HepG2 (cell line): ENCODE data around the gene THADA. TPM values are rescaled to one million over a fixed set of nuclear protein-coding genes. Genes with fewer than 3 reads are reported as not detected.

Experiments
- ATAC-seq: fragments of 200-7000 bp; cut with Tn5 transposase; 3 replicates; pipeline ENCODE4 v1.9.1; 2020; ENCODE audit warnings: mild to moderate bottlenecking, moderate library complexity
- BruUV-seq: library from RNA; stranded (reverse); fragments of 400-500 nt; replicated peaks from 2 replicates; lab custom pipeline; 2021; lab: Mats Ljungman, UMichigan
- CTCF ChIA-PET: fragments of 300-600 bp; formaldehyde crosslinking; extraction: SDS; loops from one replicate; lab custom pipeline; 2021; ENCODE audit warnings: low total read pairs, inconsistent platforms, low intra/inter-chr PET ratio; lab: Yijun Ruan, JAX
- POLR2A ChIA-PET: fragments of 350-600 bp; sonication (Branson Sonifier 250); formaldehyde crosslinking; loops from one replicate; lab custom pipeline; 2020; ENCODE audit warnings: antibody characterized with exemption, inconsistent platforms; lab: Yijun Ruan, JAX
- DNase-seq: peaks from one replicate; pipeline ENCODE4 v3.0.0-alpha.2; 2015; ENCODE audit warnings: low spot score
- FAIRE-seq: peaks from 3 replicates; lab custom pipeline; 2011; peaks lifted over from hg19 to GRCh38; lab: Jason Lieb, UNC
- H2AFZ ChIP-seq: one replicate; pipeline ENCODE4 v1.6.1; 2011; ENCODE audit warnings: low read length, inconsistent platforms
- H3K27ac ChIP-seq: fragments of 300-600 bp; 3 replicates; pipeline ENCODE4 v1.8.0; 2011; ENCODE audit warnings: mixed run types, mild to moderate bottlenecking, mixed read lengths, low read length, inconsistent platforms; ENCODE audit not compliant: insufficient read depth; ENCODE audit errors: extremely low read length
- H3K27me3 ChIP-seq, 2 experiments: fragments of 200-600 bp in 1 of 2; 2 replicates in 1 of 2; 3 replicates in 1 of 2; pipeline versions ENCODE4 v1.6.0 to v1.8.0; 2011; ENCODE audit warnings: low read length in 2 of 2, mild to moderate bottlenecking in 2 of 2, moderate library complexity in 2 of 2, inconsistent platforms in 1 of 2; ENCODE audit not compliant: insufficient read depth in 2 of 2, control insufficient read depth in 1 of 2
- H3K36me3 ChIP-seq, 2 experiments: fragments of 200-600 bp in 1 of 2; replicated peaks in 1 of 2; 2 replicates in 1 of 2; 3 replicates in 1 of 2; pipeline versions ENCODE4 v1.5.1 to v1.8.0; 2011; ENCODE audit warnings: low read length in 2 of 2, inconsistent platforms in 1 of 2; ENCODE audit not compliant: insufficient read depth in 2 of 2, control insufficient read depth in 1 of 2
- H3K4me1 ChIP-seq: 2 replicates; pipeline ENCODE4 v1.5.1; 2012; ENCODE audit warnings: low read length, inconsistent platforms; ENCODE audit not compliant: insufficient read depth
- H3K4me2 ChIP-seq: 2 replicates; pipeline ENCODE4 v1.6.0; 2011; ENCODE audit warnings: low read depth, low read length, inconsistent platforms
- H3K4me3 ChIP-seq, 3 experiments: fragments of 200-600 bp in 1 of 3; sonication (generic), shearing (Covaris generic) in 1 of 3; replicated peaks in 1 of 3; 2 replicates each; pipeline ENCODE4 v1.5.1; 2011 to 2016; ENCODE audit warnings: low read length in 3 of 3, inconsistent platforms in 2 of 3, low read depth in 2 of 3, mild to moderate bottlenecking in 2 of 3, control low read depth in 1 of 3, mixed read lengths in 1 of 3; ENCODE audit not compliant: insufficient read depth in 1 of 3
- H3K79me2 ChIP-seq: one replicate; pipeline ENCODE4 v1.6.1; 2011; ENCODE audit warnings: low read length, inconsistent platforms; ENCODE audit not compliant: insufficient read depth
- H3K9ac ChIP-seq: 2 replicates; pipeline ENCODE4 v1.6.0; 2011; ENCODE audit warnings: mild to moderate bottlenecking, low read depth, low read length, inconsistent platforms; ENCODE audit not compliant: insufficient read depth
- H3K9me3 ChIP-seq: 2 replicates; pipeline ENCODE4 v1.5.1; 2012; ENCODE audit warnings: mild to moderate bottlenecking, low read length
- H4K20me1 ChIP-seq: 2 replicates; pipeline ENCODE4 v1.6.0; 2011; ENCODE audit warnings: inconsistent platforms, mild to moderate bottlenecking, low read length, moderate library complexity; ENCODE audit not compliant: insufficient read depth
- GTF3A ChIP-seq: sonication (generic); formaldehyde crosslinking; conservative IDR thresholded peaks from 2 replicates; pipeline ENCODE4 v1.4.0; 2020; ENCODE audit warnings: mild to moderate bottlenecking, missing genetic modification reagents
- KAT7 ChIP-seq: IDR thresholded peaks from 2 replicates; pipeline ENCODE4 v1.6.1; 2018; ENCODE audit warnings: borderline replicate concordance, missing compliant biosample characterization
- KDM5B ChIP-seq: sonication (generic); formaldehyde crosslinking; IDR thresholded peaks from 2 replicates; pipeline ENCODE4 v1.4.0; 2020; ENCODE audit warnings: missing genetic modification reagents, mild to moderate bottlenecking, borderline replicate concordance
- PHF20 ChIP-seq: sonication (generic); formaldehyde crosslinking; IDR thresholded peaks from 2 replicates; pipeline ENCODE4 v1.5.0; 2020; ENCODE audit warnings: mild to moderate bottlenecking, missing genetic modification reagents
- REL ChIP-seq: sonication (generic); formaldehyde crosslinking; conservative IDR thresholded peaks from 2 replicates; pipeline ENCODE4 v1.8.0; 2022; ENCODE audit warnings: mild to moderate bottlenecking, missing genetic modification reagents, moderate library complexity
- RFXAP ChIP-seq: sonication (generic); formaldehyde crosslinking; IDR thresholded peaks from 2 replicates; pipeline ENCODE4 v1.4.0; 2020; ENCODE audit warnings: missing genetic modification reagents, borderline replicate concordance
- SMARCC2 ChIP-seq: fragments of 450-650 bp; IDR thresholded peaks from 2 replicates; pipeline ENCODE4 v1.6.1; 2017; ENCODE audit warnings: antibody characterized with exemption, mild to moderate bottlenecking
- THYN1 ChIP-seq: sonication (generic); formaldehyde crosslinking; IDR thresholded peaks from 2 replicates; pipeline ENCODE4 v1.8.1; 2023; ENCODE audit warnings: low read depth, mild to moderate bottlenecking, moderate library complexity, missing genetic modification reagents, borderline replicate concordance
- ZBTB38 ChIP-seq: sonication (generic); formaldehyde crosslinking; IDR thresholded peaks from 2 replicates; pipeline ENCODE4 v1.5.1; 2020; ENCODE audit warnings: mild to moderate bottlenecking, missing genetic modification reagents
- ZFP62 ChIP-seq: sonication (generic); formaldehyde crosslinking; IDR thresholded peaks from 2 replicates; pipeline ENCODE4 v1.4.0; 2020; ENCODE audit warnings: missing genetic modification reagents
- ZMYM3 ChIP-seq: sonication (generic); formaldehyde crosslinking; IDR thresholded peaks from 2 replicates; pipeline ENCODE4 v1.5.1; 2020; ENCODE audit warnings: mild to moderate bottlenecking, missing genetic modification reagents
- ZSCAN31 ChIP-seq: sonication (generic); formaldehyde crosslinking; IDR thresholded peaks from 2 replicates; pipeline ENCODE4 v1.5.0; 2020; ENCODE audit warnings: low read depth, mild to moderate bottlenecking, missing genetic modification reagents
- whole genome bisulfite sequencing: methylation state at CpG from one replicate; pipeline ENCODE4 v1.1.6; 2017; ENCODE audit warnings: low lambda C conversion rate; 5-methylcytosine and 5-hydroxymethylcytosine counted together
- in situ Hi-C: cut with HindIII; loops from 2 replicates; pipeline ENCODE4 v1.10.0; 2017; ENCODE audit warnings: low pct_unique_long_range_greater_than_20kb; ENCODE audit not compliant: extremely low pct_ligation_motif_present
- intact Hi-C: fragments of 100-400 bp; cut with micrococcal nuclease; formaldehyde crosslinking; loops from one replicate; pipeline ENCODE4 v1.10.0; 2022; ENCODE audit not compliant: unreplicated experiment
- polyA plus RNA-seq, 8 experiments: library from polyadenylated mRNA; depleted of rRNA in 3 of 8; stranded (reverse) in 7 of 8; unstranded in 1 of 8; fragments of >200 nt; fragmentation: Illumina TruSeq in 4 of 8; extraction: Trizol in 4 of 8; gene quantifications; 2 replicates each; pipeline versions ENCODE4 v1.2.1 to v1.2.3, GENCODE V29; 2011 to 2016; ENCODE audit warnings: low read depth in 4 of 8, missing spikeins in 1 of 8, mixed read lengths in 1 of 8; ENCODE audit not compliant: insufficient read depth in 1 of 8
- total RNA-seq, 5 experiments: library from RNA; depleted of rRNA; stranded (reverse); fragments of >200 nt; fragmentation: Illumina TruSeq; extraction: Trizol; gene quantifications; 2 replicates each; pipeline ENCODE4 v1.2.3, GENCODE V29; 2016; ENCODE audit warnings: low read depth in 1 of 5
- TF ChIP-seq, protein P1 (sequence below): sonication (generic); formaldehyde crosslinking; IDR thresholded peaks from 2 replicates; pipeline ENCODE4 v1.5.0; 2020; ENCODE audit warnings: missing genetic modification reagents
- TF ChIP-seq, protein P2 (sequence below): sonication (generic); formaldehyde crosslinking; IDR thresholded peaks from 2 replicates; pipeline ENCODE4 v1.4.0; 2020; ENCODE audit warnings: missing genetic modification reagents, borderline replicate concordance
- TF ChIP-seq, protein P3 (sequence below): sonication (generic); formaldehyde crosslinking; IDR thresholded peaks from 2 replicates; pipeline ENCODE4 v1.5.1; 2020; ENCODE audit warnings: missing genetic modification reagents, mild to moderate bottlenecking, borderline replicate concordance
- TF ChIP-seq, protein P4 (sequence below): sonication (generic); formaldehyde crosslinking; IDR thresholded peaks from 2 replicates; pipeline ENCODE4 v1.4.0; 2020; ENCODE audit warnings: mild to moderate bottlenecking, missing genetic modification reagents

THADA gene
- total and polyA plus RNA-seq, 2 of the 13 experiments (the other 11 are each of a cell fraction or from before 2014, with no cell fraction given), result 12.7 to 21.7 TPM

- ChIA-PET CTCF (no interaction called here), POLR2A (no interaction called here)
- ATAC-seq (no peak), DNase-seq (no peak), FAIRE-seq (no peak)
- no TSS peak for BruUV-seq
- in situ Hi-C loops, result no loop called here
- Histone ChIP-seq H3K36me3 (no peaks in the 10 kb centered on the region; a peak in 1 of 5 replicates), H2AFZ (no peak overlapping the region), H4K20me1 (no peaks in the 10 kb centered on the region), H3K79me2 (no peaks in the 10 kb centered on the region), H3K9ac (no peak overlapping the region), H3K4me1 (no peaks in the 10 kb centered on the region), H3K4me3 (no peak overlapping the region), H3K4me2 (no peak overlapping the region), H3K27ac (no peak overlapping the region), H3K27me3 (no peaks in the 10 kb centered on the region), H3K9me3 (no peaks in the 10 kb centered on the region)
- intact Hi-C loops, result no loop called here
- 96% methylated on average over 8 of the region's 8 CpGs for WGBS
- TF ChIP-seq REL (CRISPR knock-in tag) (no peak), ZSCAN31 (no peak), ZBTB38 (CRISPR knock-in tag) (no peak), SMARCC2 (no peak), ZMYM3 (CRISPR knock-in tag) (no peak), ZFP62 (CRISPR knock-in tag) (no peak), RFXAP (CRISPR knock-in tag) (no peak), KDM5B (CRISPR knock-in tag) (no peak), THYN1 (CRISPR knock-in tag) (no peak), PHF20 (CRISPR knock-in tag) (no peak), GTF3A (CRISPR knock-in tag) (no peak), KAT7 (CRISPR knock-in tag) (no peak)
- TF ChIP-seq, protein P1, sequence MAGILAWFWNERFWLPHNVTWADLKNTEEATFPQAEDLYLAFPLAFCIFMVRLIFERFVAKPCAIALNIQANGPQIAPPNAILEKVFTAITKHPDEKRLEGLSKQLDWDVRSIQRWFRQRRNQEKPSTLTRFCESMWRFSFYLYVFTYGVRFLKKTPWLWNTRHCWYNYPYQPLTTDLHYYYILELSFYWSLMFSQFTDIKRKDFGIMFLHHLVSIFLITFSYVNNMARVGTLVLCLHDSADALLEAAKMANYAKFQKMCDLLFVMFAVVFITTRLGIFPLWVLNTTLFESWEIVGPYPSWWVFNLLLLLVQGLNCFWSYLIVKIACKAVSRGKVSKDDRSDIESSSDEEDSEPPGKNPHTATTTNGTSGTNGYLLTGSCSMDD (CRISPR knock-in tag), result no peak
- TF ChIP-seq, protein P2, sequence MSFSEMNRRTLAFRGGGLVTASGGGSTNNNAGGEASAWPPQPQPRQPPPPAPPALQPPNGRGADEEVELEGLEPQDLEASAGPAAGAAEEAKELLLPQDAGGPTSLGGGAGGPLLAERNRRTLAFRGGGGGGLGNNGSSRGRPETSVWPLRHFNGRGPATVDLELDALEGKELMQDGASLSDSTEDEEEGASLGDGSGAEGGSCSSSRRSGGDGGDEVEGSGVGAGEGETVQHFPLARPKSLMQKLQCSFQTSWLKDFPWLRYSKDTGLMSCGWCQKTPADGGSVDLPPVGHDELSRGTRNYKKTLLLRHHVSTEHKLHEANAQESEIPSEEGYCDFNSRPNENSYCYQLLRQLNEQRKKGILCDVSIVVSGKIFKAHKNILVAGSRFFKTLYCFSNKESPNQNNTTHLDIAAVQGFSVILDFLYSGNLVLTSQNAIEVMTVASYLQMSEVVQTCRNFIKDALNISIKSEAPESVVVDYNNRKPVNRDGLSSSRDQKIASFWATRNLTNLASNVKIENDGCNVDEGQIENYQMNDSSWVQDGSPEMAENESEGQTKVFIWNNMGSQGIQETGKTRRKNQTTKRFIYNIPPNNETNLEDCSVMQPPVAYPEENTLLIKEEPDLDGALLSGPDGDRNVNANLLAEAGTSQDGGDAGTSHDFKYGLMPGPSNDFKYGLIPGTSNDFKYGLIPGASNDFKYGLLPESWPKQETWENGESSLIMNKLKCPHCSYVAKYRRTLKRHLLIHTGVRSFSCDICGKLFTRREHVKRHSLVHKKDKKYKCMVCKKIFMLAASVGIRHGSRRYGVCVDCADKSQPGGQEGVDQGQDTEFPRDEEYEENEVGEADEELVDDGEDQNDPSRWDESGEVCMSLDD, result no peak
- TF ChIP-seq, protein P3, sequence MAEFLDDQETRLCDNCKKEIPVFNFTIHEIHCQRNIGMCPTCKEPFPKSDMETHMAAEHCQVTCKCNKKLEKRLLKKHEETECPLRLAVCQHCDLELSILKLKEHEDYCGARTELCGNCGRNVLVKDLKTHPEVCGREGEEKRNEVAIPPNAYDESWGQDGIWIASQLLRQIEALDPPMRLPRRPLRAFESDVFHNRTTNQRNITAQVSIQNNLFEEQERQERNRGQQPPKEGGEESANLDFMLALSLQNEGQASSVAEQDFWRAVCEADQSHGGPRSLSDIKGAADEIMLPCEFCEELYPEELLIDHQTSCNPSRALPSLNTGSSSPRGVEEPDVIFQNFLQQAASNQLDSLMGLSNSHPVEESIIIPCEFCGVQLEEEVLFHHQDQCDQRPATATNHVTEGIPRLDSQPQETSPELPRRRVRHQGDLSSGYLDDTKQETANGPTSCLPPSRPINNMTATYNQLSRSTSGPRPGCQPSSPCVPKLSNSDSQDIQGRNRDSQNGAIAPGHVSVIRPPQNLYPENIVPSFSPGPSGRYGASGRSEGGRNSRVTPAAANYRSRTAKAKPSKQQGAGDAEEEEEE (CRISPR knock-in tag), result no peak
- TF ChIP-seq, protein P4, sequence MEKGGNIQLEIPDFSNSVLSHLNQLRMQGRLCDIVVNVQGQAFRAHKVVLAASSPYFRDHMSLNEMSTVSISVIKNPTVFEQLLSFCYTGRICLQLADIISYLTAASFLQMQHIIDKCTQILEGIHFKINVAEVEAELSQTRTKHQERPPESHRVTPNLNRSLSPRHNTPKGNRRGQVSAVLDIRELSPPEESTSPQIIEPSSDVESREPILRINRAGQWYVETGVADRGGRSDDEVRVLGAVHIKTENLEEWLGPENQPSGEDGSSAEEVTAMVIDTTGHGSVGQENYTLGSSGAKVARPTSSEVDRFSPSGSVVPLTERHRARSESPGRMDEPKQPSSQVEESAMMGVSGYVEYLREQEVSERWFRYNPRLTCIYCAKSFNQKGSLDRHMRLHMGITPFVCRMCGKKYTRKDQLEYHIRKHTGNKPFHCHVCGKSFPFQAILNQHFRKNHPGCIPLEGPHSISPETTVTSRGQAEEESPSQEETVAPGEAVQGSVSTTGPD (CRISPR knock-in tag), result no peak
Measured at GRCh38 chr2:43324259-43325106, 271.4 kb downstream of the THADA start.
